Osteoblast (primary cell): ENCODE data around the gene TMEM132C. TPM values are rescaled to one million over a fixed set of nuclear protein-coding genes. Genes with fewer than 3 reads are reported as not detected.

Experiments used
- DNase-seq: peaks from one replicate; pipeline ENCODE4 v3.0.0; 2011; ENCODE audit warnings: low spot score, mixed read lengths; ENCODE audit not compliant: insufficient read length; ENCODE audit errors: missing footprints
- H2AFZ ChIP-seq: 2 replicates; pipeline ENCODE4 v1.6.0; 2011; ENCODE audit warnings: mild to moderate bottlenecking, low read length
- H3K27ac ChIP-seq: 2 replicates; pipeline ENCODE4 v1.5.1; 2011; ENCODE audit warnings: mild to moderate bottlenecking, low read depth, low read length, moderate library complexity
- H3K27me3 ChIP-seq: 2 replicates; pipeline ENCODE4 v1.6.0; 2012; ENCODE audit warnings: mild to moderate bottlenecking, control low read depth, inconsistent platforms, low read length, moderate library complexity; ENCODE audit not compliant: insufficient read depth
- H3K36me3 ChIP-seq: 2 replicates; pipeline ENCODE4 v1.5.1; 2011; ENCODE audit warnings: mild to moderate bottlenecking, low read length, control low read depth, moderate library complexity; ENCODE audit not compliant: insufficient read depth
- H3K4me1 ChIP-seq: 2 replicates; pipeline ENCODE4 v1.5.1; 2011; ENCODE audit warnings: mild to moderate bottlenecking, low read length, control low read depth, moderate library complexity; ENCODE audit not compliant: insufficient read depth
- H3K4me2 ChIP-seq: 2 replicates; pipeline ENCODE4 v1.6.0; 2011; ENCODE audit warnings: mild to moderate bottlenecking, low read length; ENCODE audit not compliant: insufficient read depth
- H3K4me3 ChIP-seq: fragments of 200-600 bp; sonication (generic); 3 replicates; pipeline ENCODE4 v1.5.1; 2012; ENCODE audit warnings: mild to moderate bottlenecking, low read length, inconsistent platforms; ENCODE audit not compliant: insufficient read depth
- H3K79me2 ChIP-seq: 2 replicates; pipeline ENCODE4 v1.6.0; 2012; ENCODE audit warnings: mild to moderate bottlenecking, low read length, control low read depth, inconsistent platforms; ENCODE audit not compliant: insufficient read depth
- H3K9me3 ChIP-seq: 2 replicates; pipeline ENCODE4 v1.5.1; 2011; ENCODE audit warnings: low read depth, low read length, control low read depth
- H4K20me1 ChIP-seq: 2 replicates; pipeline ENCODE4 v1.6.0; 2012; ENCODE audit warnings: mild to moderate bottlenecking, low read length, control low read depth; ENCODE audit not compliant: insufficient read depth
- total RNA-seq: library from RNA; depleted of rRNA; stranded (reverse); fragments of >200 nt; gene quantifications from 2 replicates; pipeline ENCODE4 v1.2.3, GENCODE V29; 2012
- TF ChIP-seq, protein P1 (sequence below): IDR thresholded peaks from 2 replicates; pipeline ENCODE4 v1.5.1; 2011; ENCODE audit warnings: mild to moderate bottlenecking, low read depth, low read length, moderate library complexity; ENCODE audit errors: extremely low read depth

TMEM132C gene
- total RNA-seq, 1 donor, result not detected

GRCh38 chr12:128583453-128583852 lies 316.5 kb downstream of the TMEM132C start:
- Histone ChIP-seq H3K27me3 (no peaks in the 10 kb centered on the region), H4K20me1 (no peaks in the 10 kb centered on the region), H3K36me3 (no peaks in the 10 kb centered on the region), H3K79me2 (no peaks in the 10 kb centered on the region), H3K27ac (no peak overlapping the region), H3K4me3 (no peak overlapping the region), H3K9me3 (peaks cover 2% of the 10 kb centered on the region), H2AFZ (no peak overlapping the region), H3K4me2 (no peak overlapping the region), H3K4me1 (no peaks in the 10 kb centered on the region)
- TF ChIP-seq, protein P1, sequence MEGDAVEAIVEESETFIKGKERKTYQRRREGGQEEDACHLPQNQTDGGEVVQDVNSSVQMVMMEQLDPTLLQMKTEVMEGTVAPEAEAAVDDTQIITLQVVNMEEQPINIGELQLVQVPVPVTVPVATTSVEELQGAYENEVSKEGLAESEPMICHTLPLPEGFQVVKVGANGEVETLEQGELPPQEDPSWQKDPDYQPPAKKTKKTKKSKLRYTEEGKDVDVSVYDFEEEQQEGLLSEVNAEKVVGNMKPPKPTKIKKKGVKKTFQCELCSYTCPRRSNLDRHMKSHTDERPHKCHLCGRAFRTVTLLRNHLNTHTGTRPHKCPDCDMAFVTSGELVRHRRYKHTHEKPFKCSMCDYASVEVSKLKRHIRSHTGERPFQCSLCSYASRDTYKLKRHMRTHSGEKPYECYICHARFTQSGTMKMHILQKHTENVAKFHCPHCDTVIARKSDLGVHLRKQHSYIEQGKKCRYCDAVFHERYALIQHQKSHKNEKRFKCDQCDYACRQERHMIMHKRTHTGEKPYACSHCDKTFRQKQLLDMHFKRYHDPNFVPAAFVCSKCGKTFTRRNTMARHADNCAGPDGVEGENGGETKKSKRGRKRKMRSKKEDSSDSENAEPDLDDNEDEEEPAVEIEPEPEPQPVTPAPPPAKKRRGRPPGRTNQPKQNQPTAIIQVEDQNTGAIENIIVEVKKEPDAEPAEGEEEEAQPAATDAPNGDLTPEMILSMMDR, result no peak
- DNase-seq, result no peak

GRCh38 chr12:128586451-128587029 lies 319.6 kb downstream of the TMEM132C start:
- DNase-seq, result no peak
- H3K4me1 ChIP-seq, result no peaks in the 10 kb centered on the region
- no peaks in the 10 kb centered on the region for H3K36me3 ChIP-seq
- H3K4me2 ChIP-seq, result no peak overlapping the region
- H4K20me1 ChIP-seq, result no peaks in the 10 kb centered on the region
- TF ChIP-seq, protein P1, result no peak
- H3K27ac ChIP-seq, result no peak overlapping the region
- no peak overlapping the region for H3K4me3 ChIP-seq
- H3K79me2 ChIP-seq, result no peaks in the 10 kb centered on the region
- H2AFZ ChIP-seq, result no peak overlapping the region
- H3K9me3 ChIP-seq, result peaks cover 5% of the 10 kb centered on the region
- H3K27me3 ChIP-seq, result no peaks in the 10 kb centered on the region

- no peaks in the 10 kb centered on the region for H4K20me1 ChIP-seq
- no peak for DNase-seq
- peaks cover 5% of the 10 kb centered on the region for H3K9me3 ChIP-seq
- no peak overlapping the region for H3K27ac ChIP-seq
- H3K27me3 ChIP-seq, result no peaks in the 10 kb centered on the region
- no peak overlapping the region for H3K4me3 ChIP-seq
- TF ChIP-seq, protein P1, result no peak
- H3K36me3 ChIP-seq, result no peaks in the 10 kb centered on the region
- H2AFZ ChIP-seq, result no peak overlapping the region
- H3K79me2 ChIP-seq, result no peaks in the 10 kb centered on the region
- no peak overlapping the region for H3K4me2 ChIP-seq
- H3K4me1 ChIP-seq, result no peaks in the 10 kb centered on the region
Measured at GRCh38 chr12:128587918-128588317, 320.9 kb downstream of the TMEM132C start.

GRCh38 chr12:128592220-128592744 lies 325.3 kb downstream of the TMEM132C start:
- H3K79me2 ChIP-seq, result no peaks in the 10 kb centered on the region
- H3K4me2 ChIP-seq, result no peak overlapping the region
- H2AFZ ChIP-seq, result no peak overlapping the region
- DNase-seq, result no peak
- H4K20me1 ChIP-seq, result no peaks in the 10 kb centered on the region
- H3K9me3 ChIP-seq, result peaks cover 3% of the 10 kb centered on the region
- no peaks in the 10 kb centered on the region for H3K4me1 ChIP-seq
- no peaks in the 10 kb centered on the region for H3K27me3 ChIP-seq
- no peak overlapping the region for H3K27ac ChIP-seq
- H3K4me3 ChIP-seq, result no peak overlapping the region
- TF ChIP-seq, protein P1, result no peak
- H3K36me3 ChIP-seq, result no peaks in the 10 kb centered on the region
